HG03460 (cell line): ENCODE data around the gene CD209.
A peak's percentile ranks its signal among the peaks of the same experiment; 100 is the strongest.

Experiments
- ATAC-seq: cut with Tn5 transposase; IDR thresholded peaks from one replicate; pipeline ENCODE4 v1.9.1; 2021; ENCODE audit not compliant: unreplicated experiment

The CD209 gene

DNA sequence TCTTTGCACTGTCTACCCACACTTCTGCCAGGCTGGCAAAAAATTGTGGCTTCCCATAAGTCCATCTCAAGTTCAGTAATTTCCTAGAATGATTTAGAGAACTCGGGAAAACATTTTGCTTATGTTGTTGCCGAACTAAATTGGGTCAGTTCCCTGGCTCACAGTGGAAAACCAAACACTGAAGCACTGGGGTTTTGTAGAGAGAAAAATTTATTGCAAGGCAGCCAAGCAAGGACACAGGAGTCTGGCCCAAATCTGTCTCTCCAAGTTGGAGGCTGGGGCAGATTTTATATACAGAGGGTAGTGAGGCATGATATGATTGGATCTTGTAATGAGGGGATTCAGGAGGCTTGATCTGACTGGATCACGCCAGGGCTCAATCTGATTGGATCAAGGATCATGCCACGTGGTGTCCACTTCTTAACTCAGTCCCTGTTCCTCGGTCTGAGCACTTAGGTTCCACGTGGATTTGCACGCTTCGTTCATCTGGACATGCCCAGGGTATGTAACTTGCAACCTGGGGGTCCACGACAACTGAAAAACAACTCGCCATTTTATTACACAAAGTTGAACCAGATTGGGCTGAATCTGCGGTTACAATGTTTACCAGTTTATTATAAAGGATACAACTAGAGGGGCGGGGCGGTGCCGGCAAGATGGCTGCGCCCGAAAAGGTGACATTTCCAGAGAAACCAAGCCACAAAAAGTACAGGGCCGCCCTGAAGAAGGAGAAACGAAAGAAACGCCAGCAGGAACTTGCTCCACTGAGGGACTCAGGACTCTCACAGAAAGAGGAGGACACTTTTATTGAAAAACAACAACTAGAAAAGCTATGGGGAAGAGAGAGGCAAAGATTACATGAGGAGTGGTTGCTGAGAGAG is 7.3 kb downstream of the CD209 start:
- no peak for ATAC-seq

DNA sequence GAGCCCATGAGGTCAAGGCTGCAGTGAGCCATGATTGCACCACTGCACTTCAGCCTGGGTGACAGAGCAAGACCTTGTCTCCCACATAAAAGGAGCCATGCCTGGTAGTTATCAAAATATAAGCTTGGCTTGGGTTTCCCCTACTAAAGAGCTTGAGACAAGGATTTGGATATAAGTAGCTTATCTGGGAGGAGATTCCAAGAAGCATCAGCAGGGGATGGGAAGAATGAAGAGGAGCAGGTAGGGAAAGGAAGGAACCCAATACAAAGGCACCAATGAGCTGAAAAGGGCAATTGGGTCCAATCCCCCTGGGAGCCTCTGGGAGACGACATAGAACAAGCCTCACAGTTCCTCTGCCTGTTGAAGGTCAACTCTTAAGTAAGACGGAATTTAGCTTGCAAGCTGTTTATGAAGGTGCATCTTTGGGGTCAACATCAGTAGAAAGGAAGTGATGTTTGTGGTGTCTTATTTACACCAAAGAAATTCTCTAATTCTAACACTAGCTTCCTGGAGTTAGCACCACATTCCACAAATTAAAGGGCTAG is 8.1 kb downstream of the CD209 start:
- ATAC-seq: no peak

DNA sequence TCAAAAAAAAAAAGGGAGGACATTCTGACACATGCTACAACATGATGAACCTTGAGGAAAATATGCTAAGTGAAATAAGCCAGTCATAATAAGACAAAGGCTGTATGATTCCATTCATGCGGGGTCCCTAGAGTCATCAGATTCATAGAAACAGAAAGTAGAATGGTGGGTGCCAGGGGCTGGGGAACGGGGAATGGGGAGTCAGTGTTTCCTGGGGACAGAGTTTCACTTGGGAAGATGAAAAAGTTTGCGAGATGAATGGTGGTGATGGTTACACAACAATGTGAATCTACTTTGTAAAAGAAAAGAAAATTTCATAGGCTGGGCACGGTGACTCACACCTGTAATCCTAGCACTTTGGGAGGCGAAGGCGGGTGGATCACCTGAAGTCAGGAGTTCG is 9.3 kb downstream of the CD209 start:
- no peak for ATAC-seq

DNA sequence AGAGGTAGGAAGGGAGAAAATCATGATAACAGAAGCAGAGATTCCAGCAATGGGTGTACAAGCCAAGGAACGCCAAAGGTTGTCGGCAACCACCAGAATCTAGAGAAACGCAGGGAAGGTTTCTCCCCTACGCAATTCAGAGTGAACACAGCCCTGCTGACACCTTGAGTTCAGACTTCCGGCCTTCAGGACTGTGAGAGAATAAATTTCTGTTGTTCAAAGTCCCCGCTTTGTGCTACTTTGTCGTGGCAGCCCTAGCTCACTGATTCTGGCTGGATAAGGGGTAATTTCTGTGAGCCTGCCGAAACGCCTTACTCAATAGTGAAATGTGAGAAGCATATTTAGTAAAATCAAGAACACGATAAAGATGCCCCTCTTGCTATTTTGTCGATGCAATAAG is 10.1 kb downstream of the CD209 start:
- ATAC-seq: no peak

DNA sequence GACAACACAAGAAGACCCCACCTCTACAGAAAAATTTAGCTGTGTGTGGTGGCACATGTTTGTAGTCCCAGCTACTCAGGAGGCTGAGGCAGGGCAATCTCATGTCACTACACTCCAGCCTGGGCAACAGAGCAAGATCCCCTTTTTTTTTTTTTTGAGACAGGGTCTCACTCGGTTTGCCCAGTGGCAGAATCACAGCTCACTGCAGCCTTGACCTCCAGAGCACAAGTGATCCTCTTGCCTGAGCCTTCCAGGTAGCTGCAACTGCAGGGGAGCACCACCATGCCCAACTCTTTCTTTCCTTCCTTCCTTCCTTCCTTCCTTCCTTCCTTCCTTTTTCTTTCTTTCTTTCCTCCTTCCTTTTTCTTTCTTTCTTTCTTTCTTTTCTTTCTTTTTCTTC is 11.2 kb downstream of the CD209 start:
- ATAC-seq: no peak

DNA sequence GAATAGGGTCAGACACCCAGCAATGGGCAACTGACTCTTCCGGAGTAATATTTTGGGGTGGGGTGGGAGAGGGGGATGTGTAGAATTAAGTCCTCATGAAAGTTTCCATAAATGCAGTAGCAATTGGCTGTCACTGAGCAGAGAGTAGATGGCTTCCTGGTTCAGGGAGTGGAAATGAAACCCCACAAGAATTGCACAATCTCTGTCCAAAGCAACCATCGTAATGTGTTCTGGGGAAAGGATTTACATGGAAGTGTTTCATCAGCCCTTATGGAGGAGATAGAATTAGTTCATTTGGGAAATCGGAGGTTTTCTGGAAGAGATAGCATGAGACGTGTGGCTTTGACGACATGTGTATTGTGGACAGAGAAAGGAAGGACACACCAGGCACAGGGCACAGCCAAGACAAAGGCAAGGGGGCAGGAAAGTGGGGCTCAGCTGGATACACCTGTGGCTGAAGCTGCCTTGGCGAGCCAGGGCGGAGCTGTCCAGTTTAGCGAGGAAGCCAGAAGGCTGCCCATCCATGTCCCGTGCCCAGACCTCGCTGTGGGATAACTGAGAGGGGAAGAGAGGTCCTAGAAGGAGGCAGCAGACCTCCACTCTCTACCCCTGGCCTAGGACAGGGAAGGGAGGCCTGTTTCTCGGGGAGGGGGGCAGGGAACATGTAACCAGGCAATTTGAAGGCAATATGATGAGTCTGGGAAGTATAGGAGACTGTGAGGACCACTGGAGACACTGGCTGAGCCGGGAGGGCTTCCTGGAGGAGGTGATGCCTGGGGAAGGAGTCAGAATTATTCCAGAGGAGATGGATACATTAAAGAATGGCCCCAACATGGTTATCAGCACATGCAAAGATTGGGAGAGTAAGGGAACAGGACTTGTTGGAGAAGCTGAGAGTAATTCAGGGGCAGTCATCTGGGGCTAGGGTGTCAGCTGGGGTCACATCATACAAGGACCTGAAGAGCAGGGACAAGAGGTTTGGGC is 12.8 kb downstream of the CD209 start:
- ATAC-seq: no peak

DNA sequence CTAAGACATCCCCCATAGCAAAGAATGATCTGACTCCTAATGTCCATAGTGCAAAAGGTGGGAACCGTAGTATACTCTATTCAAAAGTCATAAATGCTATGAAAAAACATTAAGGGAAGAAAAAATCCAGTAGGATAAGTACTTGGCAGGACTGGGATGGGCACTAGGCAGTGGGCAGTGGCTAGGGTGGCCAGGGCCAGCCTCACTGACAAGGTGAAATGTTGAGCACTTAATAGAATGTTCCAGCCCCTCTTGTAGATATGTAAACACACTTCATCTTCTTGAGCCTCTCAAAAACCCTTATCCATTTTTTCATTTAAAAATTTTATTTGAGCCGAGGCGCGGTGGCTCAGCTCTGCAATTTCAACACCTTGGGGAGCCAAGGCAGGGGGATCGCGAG is 14.0 kb downstream of the CD209 start:
- ATAC-seq: no peak

DNA sequence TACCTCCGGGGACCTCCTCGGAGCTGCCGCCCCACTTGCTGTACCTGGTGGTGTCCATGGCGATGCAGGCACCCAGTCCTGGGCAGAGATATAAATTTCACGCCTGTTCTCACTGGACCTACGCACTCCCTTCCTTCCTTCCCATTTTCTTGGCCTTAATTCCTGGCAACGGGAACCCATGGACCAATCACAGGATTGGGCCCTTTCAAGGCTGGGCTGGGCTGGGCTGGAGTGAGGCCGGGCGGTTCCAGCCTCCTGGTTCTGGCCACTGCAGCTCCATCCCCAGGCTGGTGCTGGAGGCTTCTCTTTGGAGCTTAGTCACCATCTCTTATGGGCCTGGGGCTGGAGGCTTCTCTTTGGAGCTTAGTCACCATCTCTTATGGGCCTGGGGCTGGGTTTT is 15.3 kb downstream of the CD209 start, which contains the start of gene CLEC4G:
CLEC4G (minus strand) TSS at position 66 of the 400 bp plus-strand sequence; CDS start at position 58, 8 bp downstream.
- no peak for ATAC-seq

DNA sequence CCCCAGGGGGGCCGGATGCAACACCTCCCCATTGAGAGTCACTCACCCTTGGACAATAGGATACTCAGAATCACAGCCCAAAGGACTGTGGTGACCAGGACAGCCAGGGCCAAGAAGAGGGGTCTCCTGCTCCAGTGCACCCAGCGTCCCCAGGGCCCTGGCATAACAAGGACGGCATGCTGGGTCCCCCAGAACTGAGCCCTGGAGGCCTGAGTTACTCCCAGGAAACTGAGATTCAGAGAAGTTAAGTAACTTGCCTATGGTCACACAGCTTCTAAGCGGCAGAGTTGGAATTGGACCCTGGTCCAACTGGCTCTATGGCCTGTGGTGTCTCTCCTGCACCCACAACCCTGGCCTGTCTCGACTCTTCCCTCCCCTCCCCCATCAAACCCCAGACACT is 15.7 kb downstream of the CD209 start:
- no peak for ATAC-seq

DNA sequence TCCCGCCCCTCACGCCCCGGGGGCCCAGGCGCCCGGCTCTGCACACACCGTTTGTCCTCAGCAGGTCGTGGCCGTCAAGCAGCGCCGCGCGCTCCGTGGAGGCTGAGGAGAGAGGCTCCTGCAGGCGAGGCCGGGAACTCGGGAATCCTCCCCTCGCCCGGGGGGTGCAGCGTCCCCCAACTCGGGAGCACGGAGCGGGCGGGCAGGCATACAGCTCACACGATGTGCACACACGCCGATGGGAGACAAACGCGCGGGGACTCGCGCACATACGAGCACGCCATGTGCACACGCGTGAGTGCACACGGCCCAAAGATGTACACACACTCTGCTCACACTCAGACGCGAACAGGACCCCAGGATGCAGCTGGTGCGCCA is 16.1 kb downstream of the CD209 start:
- ATAC-seq: no peak

DNA sequence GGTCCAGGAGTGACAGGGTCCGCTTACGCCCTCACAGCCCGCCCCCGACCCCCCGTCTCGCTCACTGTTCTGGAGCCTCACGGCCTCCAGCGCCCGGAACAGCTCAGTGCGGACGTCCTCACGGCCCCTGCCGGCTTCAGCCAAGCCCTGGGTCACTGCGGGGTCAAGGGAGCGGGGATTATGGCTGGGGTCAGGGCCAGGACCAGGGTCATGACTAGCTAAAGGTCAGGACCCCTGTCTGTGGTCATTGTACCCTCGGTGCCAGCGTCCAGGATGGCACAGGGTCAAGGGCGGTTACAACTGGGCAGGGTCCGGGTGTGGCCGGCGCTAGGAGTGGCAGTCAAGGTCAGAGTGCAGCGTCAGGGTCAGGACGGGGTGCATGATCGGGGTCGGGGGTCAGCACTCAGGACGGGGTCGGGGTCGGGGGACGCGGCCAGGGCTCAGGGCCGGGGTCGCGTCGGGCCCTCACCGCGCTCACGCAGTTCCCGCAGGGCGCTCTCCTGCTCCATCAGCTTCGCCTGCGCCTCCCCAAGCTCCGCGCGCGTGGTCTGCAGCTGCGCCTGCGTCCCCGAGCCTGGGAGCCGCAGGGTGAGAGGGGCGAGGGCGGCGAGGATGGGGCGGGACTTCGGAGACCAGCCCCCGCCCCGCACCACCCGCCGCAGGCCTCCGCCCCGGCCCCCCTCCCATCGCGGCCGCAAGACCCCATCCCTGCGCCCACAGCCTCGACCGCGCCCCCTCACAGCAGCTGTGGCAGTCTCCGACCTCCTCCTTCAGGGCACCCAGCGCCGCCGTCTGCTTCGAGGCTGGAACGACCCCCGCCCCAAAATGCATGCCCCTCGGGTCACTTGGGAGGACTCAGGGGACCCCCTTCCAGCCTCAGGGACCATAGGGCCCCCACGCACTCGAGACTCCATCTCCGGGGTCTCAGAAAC is 16.8 kb downstream of the CD209 start:
- no peak for ATAC-seq

DNA sequence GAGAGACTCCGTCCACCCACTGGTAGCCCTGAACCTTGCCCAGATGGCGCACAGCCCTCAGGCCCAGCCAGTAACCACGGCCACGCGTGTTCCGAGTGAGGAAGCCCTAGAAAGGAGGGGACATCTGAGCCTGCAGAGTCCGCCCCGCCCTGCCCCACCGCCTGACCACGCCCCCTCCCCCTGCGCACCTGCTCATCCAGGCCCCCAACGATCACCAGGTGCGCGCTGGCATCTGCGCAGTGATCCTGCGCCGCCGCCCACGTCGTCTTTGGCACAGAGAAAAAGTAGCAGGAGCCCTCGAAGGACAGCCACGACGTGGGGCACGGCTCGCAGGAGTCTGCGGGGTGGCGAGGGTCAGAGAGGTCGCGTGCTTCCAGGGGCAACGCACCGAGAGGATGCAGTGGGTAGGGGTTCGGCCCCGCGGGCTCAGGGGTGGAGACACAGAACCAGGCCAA is 17.5 kb downstream of the CD209 start:
- ATAC-seq: no peak

DNA sequence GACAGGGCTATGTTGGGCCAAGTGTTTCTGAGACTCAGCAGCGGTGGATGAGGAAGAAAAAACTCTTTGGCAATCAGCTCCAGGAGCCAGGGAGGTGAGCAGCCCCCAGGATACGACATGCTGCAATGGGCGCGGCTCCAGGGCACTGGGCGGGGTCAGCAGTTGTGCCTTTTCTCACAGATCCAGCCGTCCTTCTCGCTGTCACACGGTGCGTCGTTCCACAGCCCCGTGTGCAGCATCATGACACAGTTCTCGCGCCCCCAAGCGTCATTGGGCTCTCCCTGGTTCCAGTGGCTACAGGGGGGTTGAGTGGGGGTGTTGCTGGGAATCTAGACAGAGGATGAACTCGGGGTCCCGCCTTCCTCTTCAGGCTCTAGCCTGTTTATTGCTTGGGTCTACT is 18.1 kb downstream of the CD209 start:
- ATAC-seq: no peak

DNA sequence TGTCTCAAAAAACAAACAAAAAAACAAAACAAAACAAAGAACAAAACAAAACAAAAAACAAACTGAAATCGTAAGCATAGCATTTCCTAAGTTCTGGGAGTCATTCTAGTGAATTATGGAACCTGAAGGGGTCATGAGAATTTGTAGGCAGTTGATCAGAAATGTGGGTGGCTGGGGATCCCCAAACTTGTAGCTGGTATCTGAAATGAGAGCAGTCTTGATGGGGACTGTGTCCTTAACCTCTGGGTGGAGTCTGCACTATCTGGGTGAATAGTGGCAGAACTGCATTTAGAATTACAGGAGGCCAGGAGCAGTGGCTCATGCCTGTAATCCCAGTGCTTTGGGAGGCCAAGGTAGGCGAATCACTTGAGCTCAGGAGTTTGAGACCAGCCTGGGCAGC is 21.5 kb downstream of the CD209 start:
- ATAC-seq: no peak

DNA sequence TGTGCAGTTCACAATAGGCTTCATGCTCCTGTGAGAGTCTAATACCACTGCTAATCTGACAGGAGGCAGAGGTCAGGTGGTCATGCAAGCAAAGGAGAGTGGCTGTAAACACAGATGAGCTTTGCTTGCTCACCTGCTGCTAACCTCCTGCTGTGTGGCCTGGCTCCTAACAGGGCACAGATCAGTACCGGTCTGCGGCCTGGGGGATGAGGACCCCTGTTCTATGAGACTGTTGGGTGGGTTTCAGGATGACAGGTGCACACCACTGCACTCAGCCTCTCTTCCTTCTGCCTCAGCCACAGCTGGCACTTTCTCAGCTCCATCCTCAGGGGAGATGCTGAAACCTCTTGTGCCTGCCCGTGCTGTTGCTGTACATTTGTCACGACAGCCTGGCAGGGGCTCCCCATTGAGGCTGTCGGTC is 25.1 kb downstream of the CD209 start:
- ATAC-seq: peak; percentile 60

DNA sequence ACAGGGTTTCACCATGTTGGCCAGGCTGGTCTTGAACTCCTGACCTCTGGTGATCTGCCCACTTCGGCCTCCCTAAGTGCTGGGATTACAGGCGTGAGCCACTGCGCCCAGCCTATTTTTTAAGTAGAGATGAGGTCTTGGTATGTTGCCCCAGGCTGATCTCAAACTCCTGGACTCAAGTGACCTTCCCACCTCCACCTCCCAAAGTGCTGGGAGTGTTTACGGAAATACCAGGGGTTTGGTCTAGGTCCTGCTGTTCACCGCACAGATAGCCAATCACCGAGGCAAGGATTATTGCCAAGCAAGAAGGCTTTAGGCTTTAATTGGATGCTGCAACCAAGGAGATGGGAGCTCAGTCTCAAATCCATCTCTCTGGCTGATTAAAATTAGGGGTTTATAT is 27.0 kb downstream of the CD209 start:
- no peak for ATAC-seq

DNA sequence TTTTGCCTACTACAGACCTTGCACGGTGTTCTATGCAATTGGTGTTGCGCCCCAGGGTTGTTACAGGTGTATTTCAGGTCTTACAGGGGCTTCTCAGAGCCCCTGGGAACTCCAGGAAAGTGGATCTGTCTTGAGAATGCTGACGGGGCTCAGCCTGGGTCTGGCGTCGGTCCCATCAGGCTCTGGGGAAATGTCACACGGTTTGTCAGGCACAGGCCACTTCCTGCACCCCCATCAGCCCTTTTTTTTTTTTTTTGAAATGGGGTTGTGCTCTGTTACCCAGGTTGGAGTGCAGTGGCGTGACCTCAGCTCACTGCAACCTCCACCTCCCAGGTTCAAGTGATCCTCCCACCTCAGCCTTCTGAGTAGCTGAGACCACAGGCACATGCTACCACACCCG is 28.7 kb downstream of the CD209 start:
- no peak for ATAC-seq

DNA sequence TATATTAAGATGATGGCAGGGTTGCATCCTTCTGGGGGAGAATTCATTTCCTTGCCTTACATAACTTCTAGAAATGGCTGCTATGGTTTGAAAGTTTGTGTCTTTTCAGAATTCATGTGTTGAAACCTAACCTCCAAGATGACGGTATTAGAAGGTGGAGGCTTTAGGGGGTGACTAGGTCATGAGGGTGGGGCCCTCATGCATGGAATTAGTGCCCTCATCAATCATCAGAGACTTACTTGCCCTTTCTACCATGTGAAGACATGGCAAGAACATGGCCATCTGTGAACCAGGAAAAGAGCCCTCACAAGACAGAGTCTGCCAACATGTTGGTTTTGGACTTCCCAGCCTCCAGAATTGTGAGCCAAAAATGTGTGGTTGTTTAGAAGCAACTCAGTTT is 30.6 kb downstream of the CD209 start:
- ATAC-seq: no peak

DNA sequence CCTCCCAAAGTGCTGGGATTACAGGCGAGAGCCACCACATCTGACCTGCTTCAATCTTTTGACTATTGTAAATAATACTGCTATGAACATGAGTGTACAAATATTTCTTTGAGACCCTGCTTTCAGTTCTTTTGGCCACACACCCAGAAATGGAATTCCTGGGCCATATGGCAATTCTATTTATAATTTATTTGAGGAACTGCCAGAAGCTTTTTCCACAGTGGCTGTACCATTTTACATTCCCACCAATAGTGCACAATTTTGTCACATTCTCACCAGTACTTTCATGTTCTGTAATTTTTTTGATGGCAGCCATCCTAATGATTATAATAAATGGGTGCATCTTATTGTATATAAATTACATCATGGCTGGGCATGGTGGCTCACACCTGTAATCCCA is 31.7 kb downstream of the CD209 start:
- ATAC-seq: no peak

DNA sequence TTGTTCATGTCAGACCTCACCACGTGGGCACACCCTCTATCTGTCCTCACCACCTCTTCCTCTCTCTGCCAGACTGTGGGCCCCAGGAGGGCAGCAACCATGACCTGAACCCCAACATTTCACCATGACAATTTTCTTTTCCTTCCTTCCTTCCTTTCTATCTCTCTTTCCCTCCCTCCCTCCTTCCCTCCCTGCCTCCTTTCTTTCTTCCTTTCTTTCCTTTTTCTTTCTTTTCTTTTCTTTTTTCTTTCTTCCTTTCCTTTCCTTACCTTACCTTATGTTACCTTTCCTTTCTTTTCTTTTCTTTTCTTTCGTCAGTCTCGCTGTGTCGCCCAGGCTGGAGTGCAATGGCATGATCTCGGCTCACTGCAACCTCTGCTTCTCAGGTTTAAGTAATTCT is 36.7 kb downstream of the CD209 start:
- ATAC-seq: no peak
